D341Med (cell line): ENCODE measurements around the gene CD99L2.

Experiments
- DNase-seq: peaks from one replicate; pipeline ENCODE4 v3.0.0; 2012; ENCODE audit warnings: low spot score

Gene CD99L2

DNA sequence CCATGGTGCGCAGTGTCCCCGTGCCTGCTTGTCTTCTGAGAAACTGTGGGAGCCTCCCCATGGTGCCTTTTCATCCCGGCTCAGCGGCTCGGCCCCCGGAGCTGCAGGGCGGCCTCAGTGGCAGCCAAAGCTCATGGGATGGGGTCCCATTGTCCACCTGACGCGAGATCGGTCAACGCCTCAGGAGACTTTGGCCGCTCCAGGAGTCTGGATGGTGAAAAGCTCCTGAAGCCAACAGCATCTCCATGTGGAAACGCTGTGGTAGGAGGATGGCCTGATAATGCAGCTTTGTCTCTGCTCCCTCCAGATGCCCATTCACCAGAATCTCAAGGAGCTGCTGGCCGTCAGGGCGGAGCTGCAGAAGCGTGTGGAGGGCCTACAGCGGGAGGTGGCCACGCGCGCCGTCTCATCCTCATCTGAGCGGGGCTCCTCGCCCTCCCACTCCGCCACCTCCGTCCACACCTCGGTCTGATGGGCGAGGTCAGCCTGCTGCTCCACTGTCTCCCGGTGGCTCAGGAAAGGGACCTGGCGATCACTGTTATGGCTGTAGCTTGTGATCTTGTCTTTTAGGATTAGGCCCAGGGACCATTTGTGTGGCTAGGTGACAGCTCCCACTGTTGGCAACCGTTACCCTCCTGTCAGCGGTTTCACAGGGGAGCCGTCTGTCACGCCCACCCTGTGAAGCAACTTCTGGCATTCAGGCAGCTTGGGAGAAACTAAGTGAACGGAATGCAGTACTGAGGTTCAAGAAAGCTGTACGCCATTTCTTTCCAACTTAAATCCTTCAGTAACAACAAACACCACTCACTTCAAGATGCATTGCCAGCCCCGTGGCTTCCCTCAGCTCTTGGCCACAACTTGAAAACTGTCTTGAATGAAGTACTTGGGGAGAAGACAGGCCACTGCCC is 136.0 kb downstream of the CD99L2 start:
- DNase-seq = no peak

DNA sequence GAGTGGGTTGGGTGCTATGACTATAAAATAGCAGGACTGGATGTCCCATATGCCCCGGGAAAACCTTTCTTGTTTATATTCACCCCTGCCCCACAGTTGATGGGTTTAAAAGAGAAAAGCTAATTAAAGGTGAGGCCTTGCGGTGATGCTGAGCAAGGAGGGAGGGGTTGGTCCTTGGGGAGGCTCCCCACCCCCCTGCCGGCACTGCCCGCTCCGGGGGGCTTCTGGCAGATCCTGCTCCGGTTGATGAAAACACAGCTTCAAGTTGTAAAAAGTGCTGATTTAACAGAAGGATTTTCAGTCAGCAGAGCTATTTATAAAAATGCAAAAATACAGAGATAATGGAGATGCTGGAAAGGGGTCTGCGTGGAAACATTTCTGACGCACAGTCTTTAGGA is 136.7 kb downstream of the CD99L2 start:
- DNase-seq = no peak

DNA sequence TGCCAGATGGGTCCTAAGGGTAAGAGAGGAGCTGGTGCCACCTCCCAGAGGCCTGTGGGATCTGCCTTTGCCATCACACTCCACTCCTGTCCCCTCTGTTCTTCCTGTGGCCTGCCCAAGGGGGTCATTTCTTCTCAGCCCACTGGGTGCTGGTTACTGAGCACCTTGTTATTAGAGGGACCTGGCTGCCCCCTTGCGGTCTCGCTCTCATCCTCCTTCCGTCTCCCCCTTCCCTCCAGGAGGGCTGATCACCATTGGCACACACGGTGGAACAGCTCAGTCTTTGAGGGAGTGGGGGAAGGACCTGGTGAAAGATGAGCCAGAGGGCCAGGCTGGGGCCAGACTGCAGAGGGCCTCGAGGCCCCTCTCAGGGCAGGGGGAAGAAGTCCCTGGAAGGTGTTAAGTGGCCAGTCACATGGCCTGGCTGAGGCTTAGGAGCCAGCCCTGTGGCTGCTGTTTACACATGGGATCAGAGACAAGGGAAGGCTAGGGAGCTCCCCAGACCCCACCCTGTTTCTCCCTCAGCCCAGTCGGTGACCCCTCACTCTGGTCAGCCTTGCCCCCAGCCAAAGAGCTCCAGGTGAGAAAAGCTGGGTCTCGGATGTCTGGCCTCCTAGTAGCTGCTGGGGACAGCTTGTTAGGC is 137.2 kb downstream of the CD99L2 start:
- DNase-seq = no peak

DNA sequence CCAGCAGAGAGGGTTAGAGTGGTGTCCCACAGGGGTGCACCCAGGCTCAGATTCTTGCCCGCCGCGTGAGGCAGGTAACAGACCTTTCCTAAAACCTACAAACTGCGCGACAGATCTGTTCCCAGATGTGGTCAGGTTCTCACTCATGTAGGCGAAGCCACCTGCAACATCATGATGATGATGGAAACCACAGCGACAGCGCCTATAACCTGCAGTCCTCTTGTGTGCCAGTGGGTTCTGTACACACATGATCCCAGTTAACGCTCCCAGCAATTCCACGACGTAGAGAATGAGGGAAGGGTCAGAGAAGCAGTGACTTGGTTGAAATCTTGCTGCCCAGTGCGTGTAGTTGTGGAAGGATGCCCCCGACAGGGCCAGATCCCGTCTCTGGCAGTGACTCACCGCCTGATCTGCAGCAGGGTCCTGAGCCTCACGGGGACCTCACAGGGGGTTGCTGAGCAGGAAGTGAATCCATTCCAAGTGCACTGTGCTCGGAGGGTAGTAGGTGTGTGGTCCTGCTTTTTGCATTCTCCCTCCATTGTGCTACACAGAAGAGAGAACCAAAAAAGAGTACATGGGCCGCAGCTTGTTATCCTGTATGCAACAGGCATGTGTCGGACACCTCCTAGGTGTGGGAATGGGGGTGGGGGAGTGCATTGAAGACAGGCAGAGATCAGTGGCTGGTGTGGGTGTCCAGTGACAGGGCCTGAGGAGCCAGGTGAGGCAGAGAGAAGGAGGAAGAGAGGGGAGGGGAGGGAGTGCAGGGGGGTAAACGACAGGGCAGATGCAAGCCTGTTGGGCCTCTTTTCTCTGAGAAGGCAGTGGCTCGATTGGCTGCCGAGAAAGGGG is 138.7 kb downstream of the CD99L2 start:
- DNase-seq = no peak

DNA sequence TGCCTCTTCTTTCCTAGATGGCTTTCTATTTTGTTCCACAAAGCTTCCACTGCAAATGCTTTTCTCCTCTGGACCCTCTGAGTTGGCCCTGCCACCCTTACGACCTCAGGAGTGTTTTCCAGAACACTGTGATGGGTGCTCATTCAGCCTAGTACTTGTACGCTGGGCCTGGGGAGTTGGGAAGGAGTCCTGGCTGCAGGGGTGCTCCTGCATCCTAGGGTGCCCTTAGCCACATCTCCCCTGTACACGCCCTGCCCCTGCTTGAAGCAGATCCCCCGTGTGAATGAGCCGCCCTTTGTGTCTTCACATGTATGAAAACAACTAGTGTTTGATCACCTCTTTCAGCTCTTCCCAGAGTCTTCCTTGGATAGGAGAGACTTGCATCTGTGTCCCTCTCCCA is 141.1 kb downstream of the CD99L2 start:
- no peak for DNase-seq

DNA sequence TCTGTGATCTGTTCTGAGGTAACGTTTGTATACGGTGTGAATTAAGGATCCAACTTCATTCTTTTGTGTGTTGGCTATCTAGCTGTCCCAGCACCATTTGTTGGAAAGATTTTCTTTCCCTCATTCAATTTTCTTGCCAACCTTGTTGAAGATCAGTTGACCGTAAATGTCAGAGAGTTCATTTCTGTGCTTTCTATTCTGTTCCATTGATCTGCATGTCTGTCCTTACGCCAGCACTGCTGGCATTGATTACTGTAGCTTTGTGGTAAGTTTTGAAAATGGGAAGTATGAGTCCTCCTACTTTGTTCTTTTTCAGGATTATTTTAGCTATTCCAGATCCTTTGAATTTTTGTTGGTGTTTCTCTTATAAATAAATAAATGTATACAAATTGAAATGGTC is 144.5 kb downstream of the CD99L2 start:
- DNase-seq = no peak

DNA sequence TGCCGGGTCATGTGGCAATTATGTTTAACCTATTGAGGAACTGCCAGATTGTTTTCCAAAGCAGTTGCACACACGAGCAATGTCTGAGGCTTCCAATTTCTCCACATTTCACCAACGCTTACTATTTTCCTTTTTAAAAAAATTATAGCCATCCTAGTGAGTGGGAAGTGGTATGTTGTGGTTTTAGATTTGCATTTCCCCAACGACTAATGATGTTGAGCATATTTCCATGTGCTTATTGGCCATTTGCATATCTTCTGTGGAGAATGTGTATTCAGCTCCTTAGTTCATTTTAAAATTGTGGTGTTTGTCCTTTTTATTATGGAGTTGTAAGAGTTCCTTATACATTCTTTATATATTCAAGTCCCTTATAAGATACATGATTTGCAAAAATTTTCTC is 145.1 kb downstream of the CD99L2 start:
- no peak for DNase-seq

DNA sequence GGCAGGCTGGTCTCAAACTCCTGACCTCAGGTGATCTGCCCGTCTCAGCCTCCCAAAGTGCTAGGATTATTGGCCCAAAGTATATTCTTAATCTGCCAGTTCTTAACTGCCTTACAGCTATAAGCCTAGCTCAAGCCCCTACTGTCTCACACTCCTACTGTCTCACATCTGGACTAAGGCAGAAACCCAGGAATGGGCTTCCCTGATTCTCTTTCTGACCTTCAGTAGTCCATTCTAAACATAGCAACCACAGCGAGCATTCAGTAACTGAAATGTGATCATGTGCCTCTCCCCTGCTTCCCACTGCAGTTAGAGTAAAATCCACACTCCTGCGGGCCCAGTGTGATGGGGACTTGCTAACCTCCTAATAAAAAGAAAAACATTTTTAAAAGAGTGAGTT is 146.3 kb downstream of the CD99L2 start:
- DNase-seq = no peak

DNA sequence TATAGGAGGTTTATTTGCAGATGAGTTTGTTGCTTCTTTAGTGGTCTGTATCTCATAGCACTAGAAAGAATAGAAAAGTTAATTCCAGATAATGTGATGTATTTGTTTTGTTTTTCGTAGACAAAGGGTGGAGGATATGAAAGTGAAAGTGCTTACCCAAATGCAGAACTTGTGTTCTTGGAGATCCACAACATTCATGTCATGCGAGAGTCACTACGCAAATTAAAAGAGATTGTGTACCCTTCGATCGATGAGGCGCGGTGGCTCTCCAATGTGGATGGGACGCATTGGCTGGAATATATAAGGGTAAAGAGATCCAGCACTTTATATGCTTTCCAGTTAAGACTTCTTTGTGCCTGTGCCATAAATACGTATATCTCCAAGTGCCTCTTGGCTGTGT is 162.0 kb downstream of the CD99L2 start:
- no peak for DNase-seq

DNA sequence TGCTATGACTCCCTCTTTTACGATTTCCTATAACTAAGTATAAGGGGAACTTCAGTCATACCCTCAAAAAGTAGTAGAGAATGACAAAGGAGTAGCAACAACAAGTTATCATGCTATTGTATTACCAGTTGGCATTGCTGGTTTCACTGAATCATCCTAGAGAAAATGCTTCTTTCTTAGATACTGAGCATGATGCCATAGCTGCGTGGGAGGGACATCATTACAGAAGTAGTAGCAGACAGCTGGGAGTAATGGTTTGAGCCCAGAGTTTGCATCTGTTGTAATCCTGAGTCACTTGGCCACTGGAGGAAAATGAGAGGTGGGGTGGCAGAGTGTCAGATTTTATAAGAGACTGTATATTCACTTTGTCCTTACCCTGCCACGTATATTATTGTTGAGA is 166.7 kb downstream of the CD99L2 start:
- DNase-seq = no peak

DNA sequence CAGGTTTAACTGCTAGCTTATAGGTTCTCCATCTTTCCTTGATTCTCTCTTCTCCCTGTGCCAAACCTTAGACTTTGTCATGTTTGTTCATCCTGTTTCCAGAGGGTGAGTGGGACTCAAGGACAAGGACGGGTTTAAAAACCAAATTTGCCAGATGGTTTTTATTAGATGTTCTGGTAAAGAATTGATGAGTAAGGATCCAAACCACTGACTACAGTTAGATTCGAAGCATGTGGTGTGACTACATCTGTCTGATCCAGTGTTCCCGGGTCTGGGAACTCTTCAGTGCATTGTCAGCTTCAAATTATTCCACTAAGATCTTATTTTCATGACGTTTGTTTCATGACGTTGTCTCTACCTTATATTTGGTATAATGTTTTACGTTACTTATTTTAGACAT is 167.7 kb downstream of the CD99L2 start:
- DNase-seq = no peak

DNA sequence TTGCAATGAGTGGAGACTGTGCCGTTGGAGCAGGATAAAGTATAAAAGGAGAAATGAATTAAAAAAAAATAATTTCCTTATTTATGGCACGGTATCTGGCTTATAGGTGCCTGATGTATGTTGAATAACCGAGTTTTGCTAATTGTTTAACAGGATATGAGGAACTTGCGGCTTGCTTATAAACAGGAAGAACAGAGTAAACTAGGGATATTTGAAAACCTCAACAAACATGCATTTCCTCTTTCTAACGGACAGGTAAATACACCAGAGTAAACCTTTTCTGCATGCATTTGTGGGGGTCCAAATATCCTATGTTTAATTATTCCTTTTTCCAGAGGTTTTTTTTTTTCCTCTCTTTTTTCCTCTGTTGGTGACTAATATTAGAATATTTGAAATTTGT is 168.5 kb downstream of the CD99L2 start:
- DNase-seq = no peak

DNA sequence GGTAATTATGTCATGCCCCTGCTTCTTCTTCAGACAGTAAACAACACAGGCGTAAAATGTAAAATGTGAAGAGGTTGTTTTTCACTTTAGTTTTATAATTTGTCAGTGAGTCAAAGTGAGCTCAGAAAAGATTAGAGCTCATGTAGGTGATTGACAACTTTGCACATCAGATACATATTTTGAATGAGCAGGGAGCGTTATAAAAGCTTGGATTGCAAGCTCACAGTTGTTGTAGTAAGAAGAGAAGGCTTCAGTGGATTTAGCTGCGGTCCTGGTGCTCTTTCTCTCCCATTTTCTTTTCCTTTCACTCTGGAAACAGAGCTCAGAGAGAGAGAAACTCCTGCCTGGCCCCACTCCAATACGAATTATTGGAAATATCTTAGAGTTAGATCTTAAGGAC is 178.8 kb downstream of the CD99L2 start:
- no peak for DNase-seq
